HG02798 (cell line): ENCODE data around the gene STPG3.
A peak's percentile ranks its signal among the peaks of the same experiment; 100 is the strongest.

Experiments
- ATAC-seq: cut with Tn5 transposase; IDR thresholded peaks from one replicate; pipeline ENCODE4 v1.9.1; 2021; ENCODE audit warnings: mild to moderate bottlenecking; ENCODE audit not compliant: unreplicated experiment, poor library complexity

STPG3 gene

GRCh38 chr9:137299203-137299565 lies 48.1 kb downstream of the STPG3 start:
- no peak for ATAC-seq

GRCh38 chr9:137299938-137300337 lies 48.9 kb downstream of the STPG3 start:
- ATAC-seq: no peak

GRCh38 chr9:137300567-137301080 lies 49.5 kb downstream of the STPG3 start:
- ATAC-seq: no peak

GRCh38 chr9:137301081-137301947 lies 50.2 kb downstream of the STPG3 start:
- peak; percentile 3 for ATAC-seq

GRCh38 chr9:137302118-137302448 lies 51.0 kb downstream of the STPG3 start, which contains the start of gene NRARP:
TSS of gene NRARP (minus strand) at chr9:137302271. CDS start at chr9:137301928, 343 bp downstream.
- ATAC-seq: peak; percentile 78

GRCh38 chr9:137302449-137303150 lies 51.5 kb downstream of the STPG3 start:
- no peak for ATAC-seq
